ENCODE measurements around the gene AKT3.

AKT3 gene

GRCh38 chr1:243508303-243508713 lies 341.7 kb downstream of the AKT3 start:
- DNase-seq: no peak

DNA sequence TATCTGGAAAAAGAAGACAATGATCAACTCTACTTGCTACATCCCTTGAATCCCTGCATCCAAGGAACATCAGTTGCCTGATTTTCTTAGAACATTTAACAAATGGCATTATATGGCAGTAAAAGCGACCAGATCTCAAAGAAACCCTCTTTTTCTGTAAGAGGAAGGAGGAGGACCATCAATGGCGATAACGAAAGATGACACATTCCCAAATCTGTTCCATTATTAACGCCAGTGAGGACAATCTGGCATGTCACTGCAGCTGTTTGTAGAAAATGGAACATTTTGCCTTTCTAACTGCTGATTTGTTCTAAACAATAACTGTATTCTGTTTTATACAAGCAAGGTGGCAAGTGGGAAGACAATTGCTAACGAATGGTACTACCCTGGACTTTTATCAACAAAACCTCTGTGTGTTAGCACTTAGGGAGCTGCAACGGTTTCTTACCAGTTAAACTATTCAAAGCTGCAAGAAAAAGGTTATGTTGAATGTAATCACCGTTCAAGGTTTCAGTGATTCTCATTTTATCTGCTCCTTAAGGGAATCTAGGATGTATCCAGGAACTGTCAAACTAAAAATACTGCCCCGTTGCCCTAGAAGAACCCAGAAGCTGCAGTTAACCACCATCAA lies 342.3 kb downstream of the AKT3 start:
- DNase-seq: no peak
- TF ChIP-seq, protein P1, sequence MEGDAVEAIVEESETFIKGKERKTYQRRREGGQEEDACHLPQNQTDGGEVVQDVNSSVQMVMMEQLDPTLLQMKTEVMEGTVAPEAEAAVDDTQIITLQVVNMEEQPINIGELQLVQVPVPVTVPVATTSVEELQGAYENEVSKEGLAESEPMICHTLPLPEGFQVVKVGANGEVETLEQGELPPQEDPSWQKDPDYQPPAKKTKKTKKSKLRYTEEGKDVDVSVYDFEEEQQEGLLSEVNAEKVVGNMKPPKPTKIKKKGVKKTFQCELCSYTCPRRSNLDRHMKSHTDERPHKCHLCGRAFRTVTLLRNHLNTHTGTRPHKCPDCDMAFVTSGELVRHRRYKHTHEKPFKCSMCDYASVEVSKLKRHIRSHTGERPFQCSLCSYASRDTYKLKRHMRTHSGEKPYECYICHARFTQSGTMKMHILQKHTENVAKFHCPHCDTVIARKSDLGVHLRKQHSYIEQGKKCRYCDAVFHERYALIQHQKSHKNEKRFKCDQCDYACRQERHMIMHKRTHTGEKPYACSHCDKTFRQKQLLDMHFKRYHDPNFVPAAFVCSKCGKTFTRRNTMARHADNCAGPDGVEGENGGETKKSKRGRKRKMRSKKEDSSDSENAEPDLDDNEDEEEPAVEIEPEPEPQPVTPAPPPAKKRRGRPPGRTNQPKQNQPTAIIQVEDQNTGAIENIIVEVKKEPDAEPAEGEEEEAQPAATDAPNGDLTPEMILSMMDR (IDR thresholded peaks at IDR 0.05; ENCODE audit: low read depth, low read length): no peak
- H3K27ac ChIP-seq: no peak overlapping the region
- H3K4me3 ChIP-seq (ENCODE audit: low read depth, low read length): no peak overlapping the region
- peaks cover 49% of the 10 kb centered on the region for H3K36me3 ChIP-seq
- H3K27me3 ChIP-seq (ENCODE audit: insufficient read depth, low read depth, severe bottlenecking): no peaks in the 10 kb centered on the region
- no peaks in the 10 kb centered on the region for H3K9me3 ChIP-seq (ENCODE audit: severe bottlenecking)

More at GRCh38 chr1:243508303-243508713, 341.7 kb downstream of the AKT3 start:
- H3K27ac ChIP-seq: no peak overlapping the region
- no peak overlapping the region for H3K4me3 ChIP-seq (ENCODE audit: low read depth, low read length)
- H3K36me3 ChIP-seq: peaks cover 47% of the 10 kb centered on the region
- no peaks in the 10 kb centered on the region for H3K9me3 ChIP-seq (ENCODE audit: severe bottlenecking)
- TF ChIP-seq, protein P1 (IDR thresholded peaks at IDR 0.05; ENCODE audit: low read depth, low read length): no peak
- H3K27me3 ChIP-seq (ENCODE audit: insufficient read depth, low read depth, severe bottlenecking): no peaks in the 10 kb centered on the region

- TF ChIP-seq, protein P1 (IDR thresholded peaks at IDR 0.05; ENCODE audit: low read depth, low read length): no peak
- DNase-seq: no peak
- Histone ChIP-seq H3K36me3 (peaks cover 55% of the 10 kb centered on the region), H3K27me3 (ENCODE audit: insufficient read depth, low read depth, severe bottlenecking) (no peaks in the 10 kb centered on the region), H3K27ac (no peak overlapping the region), H3K4me3 (ENCODE audit: low read depth, low read length) (no peak overlapping the region), H3K9me3 (ENCODE audit: severe bottlenecking) (no peaks in the 10 kb centered on the region)
Measured at GRCh38 chr1:243507001-243507671, 342.9 kb downstream of the AKT3 start.

- no peak for DNase-seq
- Histone ChIP-seq H3K36me3 (peaks cover 46% of the 10 kb centered on the region), H3K4me3 (ENCODE audit: low read depth, low read length) (no peak overlapping the region), H3K9me3 (ENCODE audit: severe bottlenecking) (no peaks in the 10 kb centered on the region), H3K27me3 (ENCODE audit: insufficient read depth, low read depth, severe bottlenecking) (no peaks in the 10 kb centered on the region), H3K27ac (no peak overlapping the region)
- TF ChIP-seq, protein P1 (IDR thresholded peaks at IDR 0.05; ENCODE audit: low read depth, low read length): no peak
Measured at GRCh38 chr1:243505986-243506689, 343.9 kb downstream of the AKT3 start.

- Histone ChIP-seq H3K27me3 (ENCODE audit: insufficient read depth, low read depth, severe bottlenecking) (no peaks in the 10 kb centered on the region), H3K36me3 (peaks cover 33% of the 10 kb centered on the region), H3K9me3 (ENCODE audit: severe bottlenecking) (no peaks in the 10 kb centered on the region), H3K4me3 (ENCODE audit: low read depth, low read length) (no peak overlapping the region), H3K27ac (no peak overlapping the region)
- no peak for DNase-seq
- TF ChIP-seq, protein P1 (IDR thresholded peaks at IDR 0.05; ENCODE audit: low read depth, low read length): no peak
Measured at GRCh38 chr1:243503155-243503554, 346.9 kb downstream of the AKT3 start.
